ENCODE results near the gene VWA3B. TPM values are rescaled to one million over a fixed set of nuclear protein-coding genes. Genes with fewer than 3 reads are reported as not detected.
"Not testable (repeated sequence)": the region's sequence is repeated elsewhere in the genome, so short reads cannot be mapped to it uniquely, and the experiment has no call there.

Gene VWA3B
- polyA plus RNA-seq, 1 experiment, result not detected

- H3K27ac ChIP-seq (ENCODE audit: low read depth, low read length), result no peak overlapping the region
- H3K27me3 ChIP-seq (ENCODE audit: control insufficient read depth, insufficient read depth, low read length), result no peaks in the 10 kb centered on the region
- no peak overlapping the region for H3K4me3 ChIP-seq (ENCODE audit: low read depth, low read length)
- CTCF ChIA-PET, result no interaction called here
- no peaks in the 10 kb centered on the region; the same call in 1 of the 2 replicates for H3K9me3 ChIP-seq (ENCODE audit: control insufficient read depth, insufficient read depth, low read length)
- DNase-seq (ENCODE audit: low read depth, low spot score), result no peak
- POLR2A ChIA-PET, result no interaction called here
- TF ChIP-seq, protein P1, sequence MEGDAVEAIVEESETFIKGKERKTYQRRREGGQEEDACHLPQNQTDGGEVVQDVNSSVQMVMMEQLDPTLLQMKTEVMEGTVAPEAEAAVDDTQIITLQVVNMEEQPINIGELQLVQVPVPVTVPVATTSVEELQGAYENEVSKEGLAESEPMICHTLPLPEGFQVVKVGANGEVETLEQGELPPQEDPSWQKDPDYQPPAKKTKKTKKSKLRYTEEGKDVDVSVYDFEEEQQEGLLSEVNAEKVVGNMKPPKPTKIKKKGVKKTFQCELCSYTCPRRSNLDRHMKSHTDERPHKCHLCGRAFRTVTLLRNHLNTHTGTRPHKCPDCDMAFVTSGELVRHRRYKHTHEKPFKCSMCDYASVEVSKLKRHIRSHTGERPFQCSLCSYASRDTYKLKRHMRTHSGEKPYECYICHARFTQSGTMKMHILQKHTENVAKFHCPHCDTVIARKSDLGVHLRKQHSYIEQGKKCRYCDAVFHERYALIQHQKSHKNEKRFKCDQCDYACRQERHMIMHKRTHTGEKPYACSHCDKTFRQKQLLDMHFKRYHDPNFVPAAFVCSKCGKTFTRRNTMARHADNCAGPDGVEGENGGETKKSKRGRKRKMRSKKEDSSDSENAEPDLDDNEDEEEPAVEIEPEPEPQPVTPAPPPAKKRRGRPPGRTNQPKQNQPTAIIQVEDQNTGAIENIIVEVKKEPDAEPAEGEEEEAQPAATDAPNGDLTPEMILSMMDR (IDR thresholded peaks at IDR 0.05; ENCODE audit: low read depth, low read length), result no peak
Observed at GRCh38 chr2:98313492-98314250, 226.7 kb downstream of the VWA3B start.

GRCh38 chr2:98314251-98314650 is 227.3 kb downstream of the VWA3B start:
- ChIA-PET CTCF (no interaction called here), POLR2A (no interaction called here)
- no peaks in the 10 kb centered on the region; the same call in 1 of the 2 replicates for H3K9me3 ChIP-seq (ENCODE audit: control insufficient read depth, insufficient read depth, low read length)

GRCh38 chr2:98315957-98316356 is 229.0 kb downstream of the VWA3B start:
- Histone ChIP-seq H3K27me3 (ENCODE audit: control insufficient read depth, insufficient read depth, low read length) (no peaks in the 10 kb centered on the region), H3K9me3 (ENCODE audit: control insufficient read depth, insufficient read depth, low read length) (peaks cover 3% of the 10 kb centered on the region), H3K27ac (ENCODE audit: low read depth, low read length) (no peak overlapping the region), H3K4me3 (ENCODE audit: low read depth, low read length) (no peak overlapping the region)
- DNase-seq (ENCODE audit: low read depth, low spot score), result no peak
- TF ChIP-seq, protein P1 (IDR thresholded peaks at IDR 0.05; ENCODE audit: low read depth, low read length), result no peak
- ChIA-PET POLR2A (no interaction called here), CTCF (no interaction called here)

More at GRCh38 chr2:98314251-98314650, 227.3 kb downstream of the VWA3B start:
- TF ChIP-seq, protein P1 (IDR thresholded peaks at IDR 0.05; ENCODE audit: low read depth, low read length), result no peak
- Histone ChIP-seq H3K27ac (ENCODE audit: low read depth, low read length) (no peak overlapping the region), H3K4me3 (ENCODE audit: low read depth, low read length) (no peak overlapping the region), H3K27me3 (ENCODE audit: control insufficient read depth, insufficient read depth, low read length) (no peaks in the 10 kb centered on the region)
- no peak for DNase-seq (ENCODE audit: low read depth, low spot score)

GRCh38 chr2:98317214-98317613 is 230.2 kb downstream of the VWA3B start:
- CTCF ChIA-PET, result no interaction called here

DNA sequence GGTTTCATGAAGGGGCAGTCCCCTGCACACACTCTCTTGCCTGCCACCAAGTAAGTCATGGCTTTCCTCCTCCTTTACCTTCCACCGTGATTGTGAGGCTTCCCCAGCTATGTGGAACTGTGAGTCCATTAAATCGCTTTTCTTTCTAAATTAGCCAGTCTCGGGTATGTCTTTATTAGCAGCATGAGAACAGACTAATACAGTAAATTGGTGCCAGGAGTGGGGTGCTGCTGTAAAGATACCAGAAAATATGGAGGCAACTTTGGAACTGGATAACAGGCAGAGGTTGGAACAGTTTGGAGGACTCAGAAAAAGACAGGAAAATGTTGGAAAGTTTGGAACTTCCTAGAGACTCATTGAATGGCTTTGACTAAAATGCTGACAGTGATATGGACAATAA is 233.2 kb downstream of the VWA3B start:
- H3K9me3 ChIP-seq (ENCODE audit: control insufficient read depth, insufficient read depth, low read length); DNase-seq (ENCODE audit: low read depth, low spot score); H3K27ac ChIP-seq (ENCODE audit: low read depth, low read length); H3K4me3 ChIP-seq (ENCODE audit: low read depth, low read length); H3K27me3 ChIP-seq (ENCODE audit: control insufficient read depth, insufficient read depth, low read length); POLR2A ChIA-PET; CTCF ChIA-PET: not testable (repeated sequence)

More at GRCh38 chr2:98317214-98317613, 230.2 kb downstream of the VWA3B start:
- no peak overlapping the region for H3K4me3 ChIP-seq (ENCODE audit: low read depth, low read length)
- DNase-seq (ENCODE audit: low read depth, low spot score), result no peak
- no peak overlapping the region for H3K27ac ChIP-seq (ENCODE audit: low read depth, low read length)
- H3K27me3 ChIP-seq (ENCODE audit: control insufficient read depth, insufficient read depth, low read length), result no peaks in the 10 kb centered on the region
- TF ChIP-seq, protein P1 (IDR thresholded peaks at IDR 0.05; ENCODE audit: low read depth, low read length), result no peak
- H3K9me3 ChIP-seq (ENCODE audit: control insufficient read depth, insufficient read depth, low read length), result peaks cover 7% of the 10 kb centered on the region
- POLR2A ChIA-PET, result no interaction called here

Measured in AG04450 (cell line).